B cell (primary cell): Measurements from ENCODE around the gene DAZAP1. TPM values are rescaled to one million over a fixed set of nuclear protein-coding genes. Genes with fewer than 3 reads are reported as not detected.

Source experiments
- ATAC-seq: fragments of 200-7000 bp; cut with Tn5 transposase; one replicate; pipeline ENCODE4 v1.10.0; 2021; ENCODE audit warnings: low read depth, mild to moderate bottlenecking, moderate number of reproducible peaks, moderate library complexity
- CTCF ChIA-PET: fragments of 350-600 bp; sonication (Branson Sonifier 250); formaldehyde crosslinking; loops from one replicate; lab custom pipeline; 2021; ENCODE audit warnings: antibody characterized with exemption, inconsistent platforms; lab: Charles Lee
- POLR2A ChIA-PET: fragments of 350-600 bp; sonication (Branson Sonifier 250); formaldehyde crosslinking; loops from one replicate; lab custom pipeline; 2021; ENCODE audit warnings: antibody characterized with exemption; lab: Charles Lee
- DNase-seq: peaks from one replicate; pipeline ENCODE4 v3.0.0; 2013
- H2AFZ ChIP-seq: 2 replicates; pipeline ENCODE4 v1.6.1; 2012; ENCODE audit warnings: mild to moderate bottlenecking, low read depth, low read length; ENCODE audit not compliant: insufficient read depth, poor library complexity, severe bottlenecking
- H3K27ac ChIP-seq, 2 donors: 1 replicate in 1 of 2; 2 replicates in 1 of 2; pipeline ENCODE4 v1.5.1; 2012 to 2013; ENCODE audit warnings: low read length in 2 of 2, mild to moderate bottlenecking in 2 of 2, moderate library complexity in 1 of 2
- H3K27me3 ChIP-seq, 4 experiments: fragments of 200-600 bp in 1 of 4; sonication (generic) in 1 of 4; replicated peaks in 1 of 4; 1 replicate in 2 of 4; 2 replicates in 2 of 4; pipeline versions ENCODE4 v1.6.1 to v1.7.0; 2013 to 2016; ENCODE audit warnings: low read length in 3 of 4, mild to moderate bottlenecking in 2 of 4, mixed read lengths in 1 of 4, moderate library complexity in 1 of 4; ENCODE audit not compliant: insufficient read depth in 4 of 4, control insufficient read depth in 3 of 4; ENCODE audit errors: control extremely low read depth in 1 of 4
- H3K36me3 ChIP-seq, 2 experiments: replicated peaks in 1 of 2; 1 replicate in 1 of 2; 2 replicates in 1 of 2; pipeline versions ENCODE4 v1.6.1 to v1.7.1; 2013; ENCODE audit warnings: low read length in 1 of 2; ENCODE audit not compliant: insufficient read depth in 2 of 2, control insufficient read depth in 1 of 2; ENCODE audit errors: control extremely low read depth in 1 of 2, extremely low read depth in 1 of 2
- H3K4me1 ChIP-seq, 2 donors: fragments of 200-600 bp in 1 of 2; sonication (generic) in 1 of 2; 1 replicate in 1 of 2; 2 replicates in 1 of 2; pipeline versions ENCODE4 v1.5.1 to v1.6.1; 2013 to 2017; ENCODE audit warnings: low read length in 2 of 2; ENCODE audit not compliant: control insufficient read depth in 2 of 2, insufficient read depth in 2 of 2
- H3K4me2 ChIP-seq: replicated peaks from 2 replicates; pipeline ENCODE3; 2012; ENCODE audit warnings: mild to moderate bottlenecking, low read depth, low read length; ENCODE audit not compliant: poor library complexity, severe bottlenecking
- H3K4me3 ChIP-seq, 5 experiments: fragments of 200-600 bp in 1 of 5; sonication (generic) in 1 of 5; 1 replicate in 3 of 5; 2 replicates in 2 of 5; pipeline versions ENCODE4 v1.5.1 to v1.7.0; 2011 to 2016; ENCODE audit warnings: low read length in 4 of 5, mild to moderate bottlenecking in 4 of 5, low read depth in 2 of 5, control low read depth in 1 of 5, moderate library complexity in 1 of 5; ENCODE audit not compliant: insufficient read depth in 1 of 5; ENCODE audit errors: control extremely low read depth in 1 of 5, extremely low read depth in 1 of 5
- H3K79me2 ChIP-seq: fragments of 200-600 bp; sonication (generic); one replicate; pipeline ENCODE4 v1.6.0; 2016; ENCODE audit warnings: low read length; ENCODE audit not compliant: control insufficient read depth, insufficient read depth
- H3K9ac ChIP-seq: fragments of 200-600 bp; sonication (generic); 2 replicates; pipeline ENCODE4 v1.6.1; 2017; ENCODE audit warnings: mild to moderate bottlenecking, low read length, moderate library complexity
- H3K9me3 ChIP-seq, 3 donors: one replicate each; pipeline versions ENCODE4 v1.6.1 to v1.7.1; 2013; ENCODE audit warnings: low read length in 2 of 3; ENCODE audit not compliant: control insufficient read depth in 2 of 3, insufficient read depth in 1 of 3; ENCODE audit errors: control extremely low read depth in 1 of 3
- H4K20me1 ChIP-seq: 2 replicates; pipeline ENCODE4 v1.6.0; 2012; ENCODE audit warnings: mild to moderate bottlenecking, low read length; ENCODE audit not compliant: insufficient read depth, control insufficient read depth, poor library complexity, severe bottlenecking
- H3K27ac Mint-ChIP-seq: one replicate; pipeline ENCODE4 v1.8.0; 2021; ENCODE audit warnings: mixed read lengths
- H3K27me3 Mint-ChIP-seq: one replicate; pipeline ENCODE4 v1.8.0; 2021; ENCODE audit warnings: mixed read lengths
- H3K4me1 Mint-ChIP-seq: one replicate; pipeline ENCODE4 v1.8.0; 2021; ENCODE audit warnings: mixed read lengths
- H3K4me3 Mint-ChIP-seq: one replicate; pipeline ENCODE4 v1.8.0; 2021; ENCODE audit warnings: mixed read lengths
- H3K9me3 Mint-ChIP-seq: one replicate; pipeline ENCODE4 v1.8.0; 2022; ENCODE audit warnings: mixed read lengths; ENCODE audit not compliant: insufficient read depth
- EZH2 ChIP-seq: IDR thresholded peaks from 2 replicates; pipeline ENCODE4 v1.6.1; 2012; ENCODE audit warnings: borderline replicate concordance, low read depth, mild to moderate bottlenecking, moderate library complexity, low read length; ENCODE audit not compliant: insufficient read depth, poor library complexity, severe bottlenecking
- WGBS: methylation state at CpG from one replicate; pipeline ENCODE4 v1.1.5; 2013; ENCODE audit warnings: missing lambda C conversion rate; ENCODE audit not compliant: insufficient coverage; 5-methylcytosine and 5-hydroxymethylcytosine counted together
- intact Hi-C: fragments of 100-400 bp; cut with micrococcal nuclease; formaldehyde crosslinking; loops from one replicate; pipeline ENCODE4 v1.10.0; 2022
- polyA minus RNA-seq: library from RNA; depleted of rRNA, polyadenylated mRNA; stranded (reverse); fragments of >200 nt; gene quantifications from 2 replicates; pipeline ENCODE4 v1.2.3, GENCODE V29; 2012
- polyA plus RNA-seq: library from polyadenylated mRNA; depleted of rRNA; stranded (reverse); fragments of >200 nt; gene quantifications from 2 replicates; pipeline ENCODE4 v1.2.3, GENCODE V29; 2012
- total RNA-seq, 2 donors: library from RNA; stranded (reverse); fragments of 120-200 nt in 1 of 2; gene quantifications; 1 replicate in 1 of 2; 2 replicates in 1 of 2; pipeline versions ENCODE4 v1.2.3 to v1.2.4, GENCODE V29; 2013 to 2022
- TF ChIP-seq, protein P1 (sequence below): fragments of 200-600 bp; IDR thresholded peaks from one replicate; pipeline ENCODE4 v1.8.0; 2022; ENCODE audit warnings: antibody characterized with exemption, mild to moderate bottlenecking

Gene DAZAP1
- total RNA-seq = 119 and 125 TPM in 2 replicates
- total RNA-seq (2013) = 65.8 TPM
- 54.8 and 66.4 TPM in 2 replicates for polyA plus RNA-seq
- polyA minus RNA-seq = 35.5 and 59.6 TPM in 2 replicates

DNA sequence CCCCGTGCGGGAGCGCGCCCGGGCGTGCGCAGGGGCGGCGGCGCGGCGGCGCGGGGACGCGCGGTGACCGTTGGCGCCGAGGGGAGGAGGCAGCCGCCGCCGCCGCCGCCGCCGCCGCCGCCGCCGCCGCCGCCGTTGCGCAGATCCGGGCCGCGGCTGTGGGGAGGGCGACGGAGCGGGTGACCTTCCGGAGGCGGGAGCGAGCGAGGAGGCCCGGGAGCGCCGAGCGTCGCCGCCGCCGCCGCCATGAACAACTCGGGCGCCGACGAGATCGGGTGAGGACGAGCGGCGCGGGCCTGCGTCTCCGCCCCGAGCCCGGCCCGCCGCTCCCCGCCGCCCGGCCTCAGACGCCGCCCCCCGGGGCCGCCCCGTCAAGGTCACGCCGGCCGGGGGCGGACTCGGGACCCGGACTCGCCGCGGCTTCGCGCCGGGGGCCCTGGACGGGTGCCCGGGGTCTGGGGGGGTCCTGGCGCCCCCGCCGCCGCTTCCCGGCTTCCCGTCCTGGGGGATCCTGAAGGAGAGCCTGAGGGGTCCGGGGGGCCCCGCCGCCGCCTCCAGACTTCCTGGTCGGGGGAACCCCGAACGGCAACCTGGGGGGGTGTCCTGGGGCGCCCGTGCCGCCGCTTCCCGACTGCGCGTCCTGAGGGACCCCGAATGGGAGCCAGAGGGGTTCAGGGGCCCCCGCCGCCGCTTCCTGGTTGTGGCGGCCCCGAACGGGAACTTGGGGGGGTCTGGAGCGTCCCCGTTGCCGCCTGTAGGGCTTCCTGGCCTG is at the start of gene DAZAP1:
TSS of gene DAZAP1 (plus strand) at position 59 of the 772 bp plus-strand sequence. CDS start at position 247, 188 bp downstream.
- no peak for ATAC-seq
- peak within 1 kb of the TSS; percentile 92 for H3K4me3 Mint-ChIP-seq
- TF ChIP-seq EZH2 = no peak
- Histone ChIP-seq H3K4me3 (peak within 1 kb of the TSS; percentile 48 to 99 (median 92)), H4K20me1 (peaks cover 50% of the 10 kb centered on the region), H3K9me3 (peaks cover 0 to 2% (median 0%) of the 10 kb centered on the region in 3 donors), H3K4me2 (peak within 1 kb of the TSS; percentile 92), H2AFZ (peak within 1 kb of the TSS; percentile 47), H3K4me1 (peaks cover 25 to 44% of the 10 kb centered on the region in 2 donors), H3K27ac (peak within 1 kb of the TSS; percentile 78 to 95), H3K79me2 (peaks cover 50% of the 10 kb centered on the region), H3K27me3 (peaks cover 0 to 15% (median 3%) of the 10 kb centered on the region in 4 experiments), H3K9ac (peak within 1 kb of the TSS; percentile 88), H3K36me3 (peaks cover 0 to 1% of the 10 kb centered on the region in 2 experiments)
- H3K27me3 Mint-ChIP-seq = peaks cover 2% of the 10 kb centered on the region
- under 1% methylated on average over 107 of the region's 121 CpGs for WGBS
- no peak for DNase-seq
- CTCF ChIA-PET = interaction anchor here (0.9 kb wide), 1 partner anchor 25 kb away, joined by 3 read pairs; no protein-coding TSS in a partner anchor
- H3K27ac Mint-ChIP-seq = peak within 1 kb of the TSS; percentile 92
- POLR2A ChIA-PET = interaction anchor here (1.2 kb wide), 1 partner anchor 138 kb away, joined by 4 read pairs; the partner anchor contains the start of gene CIRBP
- intact Hi-C loops = loop anchor here (1.0 to 5.0 kb wide), 6 partner anchors 24 to 835 kb away; partner anchors contain the start of genes BSG, C19orf25, NDUFS7 and RPS15
- H3K4me1 Mint-ChIP-seq = peaks cover 46% of the 10 kb centered on the region
- no peaks in the 10 kb centered on the region for H3K9me3 Mint-ChIP-seq

DNA sequence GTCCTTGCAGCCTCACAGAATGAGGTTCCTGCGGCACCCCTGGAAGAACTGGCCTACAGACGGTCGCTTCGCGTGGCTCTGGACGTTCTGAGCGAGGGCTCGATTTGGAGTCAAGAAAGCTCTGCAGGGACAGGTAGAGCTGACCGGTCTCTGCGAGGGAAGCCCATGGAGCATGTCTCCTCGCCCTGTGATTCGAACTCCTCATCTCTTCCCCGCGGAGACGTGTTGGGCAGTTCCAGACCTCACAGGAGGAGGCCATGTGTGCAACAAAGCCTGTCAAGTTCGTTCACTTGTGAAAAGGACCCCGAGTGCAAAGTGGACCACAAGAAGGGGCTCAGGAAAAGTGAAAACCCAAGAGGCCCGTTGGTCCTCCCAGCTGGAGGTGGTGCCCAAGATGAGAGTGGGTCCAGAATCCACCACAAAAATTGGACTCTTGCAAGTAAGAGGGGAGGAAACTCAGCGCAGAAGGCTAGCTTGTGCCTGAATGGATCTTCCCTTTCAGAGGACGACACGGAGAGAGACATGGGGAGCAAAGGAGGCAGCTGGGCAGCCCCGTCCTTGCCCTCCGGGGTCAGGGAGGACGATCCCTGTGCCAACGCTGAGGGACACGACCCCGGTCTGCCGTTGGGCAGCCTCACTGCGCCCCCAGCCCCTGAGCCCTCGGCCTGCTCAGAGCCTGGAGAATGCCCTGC is 47.1 kb upstream of the DAZAP1 start:
- no peak overlapping the region for H3K27ac Mint-ChIP-seq
- Histone ChIP-seq H3K36me3 (peaks cover 0 to 34% of the 10 kb centered on the region in 2 experiments), H3K27me3 (no peaks in the 10 kb centered on the region), H3K4me2 (no peak overlapping the region), H3K79me2 (peaks cover 15% of the 10 kb centered on the region), H3K9me3 (peaks cover 0 to 2% (median 0%) of the 10 kb centered on the region in 3 donors), H4K20me1 (no peaks in the 10 kb centered on the region), H2AFZ (no peak overlapping the region), H3K27ac (no peak overlapping the region), H3K4me1 (peaks cover 26 to 32% of the 10 kb centered on the region in 2 donors), H3K9ac (no peak overlapping the region), H3K4me3 (no peak overlapping the region)
- 94% methylated on average over 30 of the region's 30 CpGs for whole genome bisulfite sequencing
- H3K27me3 Mint-ChIP-seq = no peaks in the 10 kb centered on the region
- no peaks in the 10 kb centered on the region for H3K9me3 Mint-ChIP-seq
- no peak overlapping the region for H3K4me3 Mint-ChIP-seq
- no peak for TF ChIP-seq EZH2
- TF ChIP-seq, protein P1, sequence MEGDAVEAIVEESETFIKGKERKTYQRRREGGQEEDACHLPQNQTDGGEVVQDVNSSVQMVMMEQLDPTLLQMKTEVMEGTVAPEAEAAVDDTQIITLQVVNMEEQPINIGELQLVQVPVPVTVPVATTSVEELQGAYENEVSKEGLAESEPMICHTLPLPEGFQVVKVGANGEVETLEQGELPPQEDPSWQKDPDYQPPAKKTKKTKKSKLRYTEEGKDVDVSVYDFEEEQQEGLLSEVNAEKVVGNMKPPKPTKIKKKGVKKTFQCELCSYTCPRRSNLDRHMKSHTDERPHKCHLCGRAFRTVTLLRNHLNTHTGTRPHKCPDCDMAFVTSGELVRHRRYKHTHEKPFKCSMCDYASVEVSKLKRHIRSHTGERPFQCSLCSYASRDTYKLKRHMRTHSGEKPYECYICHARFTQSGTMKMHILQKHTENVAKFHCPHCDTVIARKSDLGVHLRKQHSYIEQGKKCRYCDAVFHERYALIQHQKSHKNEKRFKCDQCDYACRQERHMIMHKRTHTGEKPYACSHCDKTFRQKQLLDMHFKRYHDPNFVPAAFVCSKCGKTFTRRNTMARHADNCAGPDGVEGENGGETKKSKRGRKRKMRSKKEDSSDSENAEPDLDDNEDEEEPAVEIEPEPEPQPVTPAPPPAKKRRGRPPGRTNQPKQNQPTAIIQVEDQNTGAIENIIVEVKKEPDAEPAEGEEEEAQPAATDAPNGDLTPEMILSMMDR = no peak
- peaks cover 41% of the 10 kb centered on the region for H3K4me1 Mint-ChIP-seq
- DNase-seq (no peak), ATAC-seq (no peak)
- ChIA-PET CTCF (interaction anchor here (1.0 kb wide), 1 partner anchor 9 kb away, joined by 3 read pairs; no protein-coding TSS in a partner anchor), POLR2A (no interaction called here)
- intact Hi-C loops = no loop called here
